ENCODE data around the gene ST7L. TPM values are rescaled to one million over a fixed set of nuclear protein-coding genes. Genes with fewer than 3 reads are reported as not detected.
"Not testable (repeated sequence)": the region's sequence is repeated elsewhere in the genome, so short reads cannot be mapped to it uniquely, and the experiment has no call there.

The ST7L gene
- total RNA-seq, 3 donors from 2014 or later (not counting 1 experiment from before 2014, with no cell fraction given), result 23.5 to 32.3 (median 30.1) TPM

- peaks cover 62% of the 10 kb centered on the region for H3K36me3 ChIP-seq (ENCODE audit: control insufficient read depth, insufficient read depth, low read length)
- Mint-ChIP-seq H3K27me3 (ENCODE audit: low read depth in 2 of 2) (no peaks in the 10 kb centered on the region), H3K36me3 (no peaks in the 10 kb centered on the region)
Measured at GRCh38 chr1:112651205-112651604, 32.3 kb upstream of the ST7L start.

GRCh38 chr1:112646225-112646624 lies 27.3 kb upstream of the ST7L start:
- DNase-seq, result no peak
- H3K27ac ChIP-seq (ENCODE audit: low read length), result no peak overlapping the region
- no peak overlapping the region for H3K4me3 ChIP-seq (ENCODE audit: low read length)
- Mint-ChIP-seq H3K4me3 (no peak overlapping the region), H3K27ac (peak overlapping the region; percentile 65 to 71), H3K36me3 (no peaks in the 10 kb centered on the region), H3K27me3 (ENCODE audit: low read depth in 2 of 2) (no peaks in the 10 kb centered on the region), H3K9me3 (no peaks in the 10 kb centered on the region), H3K4me1 (peaks cover 35 to 45% of the 10 kb centered on the region in 2 donors)
- WGBS (ENCODE audit: insufficient coverage), result 95% methylated on average over 4 of the region's 4 CpGs
- intact Hi-C loops (cut with micrococcal nuclease), result no loop called here
- no peak for TF ChIP-seq CTCF (IDR thresholded peaks at IDR 0.05)
- H3K4me1 ChIP-seq (ENCODE audit: control insufficient read depth, insufficient read depth, low read length), result peaks cover 4% of the 10 kb centered on the region
- no peaks in the 10 kb centered on the region for H3K9me3 ChIP-seq (ENCODE audit: control insufficient read depth, insufficient read depth, low read length)
- no peak for ATAC-seq
- H3K27me3 ChIP-seq (ENCODE audit: control insufficient read depth, insufficient read depth, low read length), result no peaks in the 10 kb centered on the region
- H3K36me3 ChIP-seq (ENCODE audit: control insufficient read depth, insufficient read depth, low read length), result peaks cover 42% of the 10 kb centered on the region

More at GRCh38 chr1:112651205-112651604, 32.3 kb upstream of the ST7L start:
- intact Hi-C loops (cut with micrococcal nuclease), result no loop called here
- DNase-seq (no peak), ATAC-seq (no peak)
- no peak overlapping the region for H3K4me3 Mint-ChIP-seq
- H3K27ac Mint-ChIP-seq, result peak overlapping the region; percentile 32 to 49
- H3K4me1 Mint-ChIP-seq, result peaks cover 15 to 22% of the 10 kb centered on the region in 2 donors
- Histone ChIP-seq H3K27me3 (ENCODE audit: control insufficient read depth, insufficient read depth, low read length) (no peaks in the 10 kb centered on the region), H3K4me1 (ENCODE audit: control insufficient read depth, insufficient read depth, low read length) (peaks cover 3% of the 10 kb centered on the region), H3K9me3 (ENCODE audit: control insufficient read depth, insufficient read depth, low read length) (no peaks in the 10 kb centered on the region), H3K27ac (ENCODE audit: low read length) (no peak overlapping the region), H3K4me3 (ENCODE audit: low read length) (no peak overlapping the region)
- TF ChIP-seq CTCF (IDR thresholded peaks at IDR 0.05), result no peak
- WGBS (ENCODE audit: insufficient coverage), result no CpG with 5 or more reads among the region's 1 CpG
- H3K9me3 Mint-ChIP-seq, result no peaks in the 10 kb centered on the region

GRCh38 chr1:112643080-112643479 lies 24.1 kb upstream of the ST7L start:
- ATAC-seq (no peak), DNase-seq (no peak)
- Mint-ChIP-seq H3K4me3 (no peak overlapping the region), H3K27me3 (ENCODE audit: low read depth in 2 of 2) (no peaks in the 10 kb centered on the region), H3K4me1 (peaks cover 29 to 38% of the 10 kb centered on the region in 2 donors), H3K27ac (peak overlapping the region; percentile 33 to 65), H3K36me3 (no peaks in the 10 kb centered on the region), H3K9me3 (no peaks in the 10 kb centered on the region)
- H3K27ac ChIP-seq (ENCODE audit: low read length), result no peak overlapping the region
- peaks cover 4% of the 10 kb centered on the region for H3K4me1 ChIP-seq (ENCODE audit: control insufficient read depth, insufficient read depth, low read length)
- H3K4me3 ChIP-seq (ENCODE audit: low read length), result no peak overlapping the region
- no peak for TF ChIP-seq CTCF (IDR thresholded peaks at IDR 0.05)
- WGBS (ENCODE audit: insufficient coverage), result 92% methylated on average over 1 of the region's 2 CpGs
- intact Hi-C loops (cut with micrococcal nuclease), result no loop called here
- H3K27me3 ChIP-seq (ENCODE audit: control insufficient read depth, insufficient read depth, low read length), result no peaks in the 10 kb centered on the region
- H3K36me3 ChIP-seq (ENCODE audit: control insufficient read depth, insufficient read depth, low read length), result peaks cover 14% of the 10 kb centered on the region
- no peaks in the 10 kb centered on the region for H3K9me3 ChIP-seq (ENCODE audit: control insufficient read depth, insufficient read depth, low read length)

- H3K9me3 ChIP-seq (ENCODE audit: control insufficient read depth, insufficient read depth, low read length); H3K36me3 Mint-ChIP-seq; DNase-seq; H3K27me3 Mint-ChIP-seq (ENCODE audit: low read depth in 2 of 2); H3K27ac Mint-ChIP-seq; H3K4me3 ChIP-seq (ENCODE audit: low read length); H3K4me3 Mint-ChIP-seq; H3K36me3 ChIP-seq (ENCODE audit: control insufficient read depth, insufficient read depth, low read length); H3K9me3 Mint-ChIP-seq; H3K27me3 ChIP-seq (ENCODE audit: control insufficient read depth, insufficient read depth, low read length); ATAC-seq; intact Hi-C loops (cut with micrococcal nuclease); H3K27ac ChIP-seq (ENCODE audit: low read length); H3K4me1 ChIP-seq (ENCODE audit: control insufficient read depth, insufficient read depth, low read length): not testable (repeated sequence)
- WGBS (ENCODE audit: insufficient coverage), result 96% methylated on average over 21 of the region's 23 CpGs
- H3K4me1 Mint-ChIP-seq, result peaks cover 43 to 51% of the 10 kb centered on the region in 2 donors
Measured at GRCh38 chr1:112640437-112640836, 21.5 kb upstream of the ST7L start.

All from natural killer cell (primary cell).